ENCODE data around the gene SCGB1D1.
"Not testable (repeated sequence)": the region's sequence is repeated elsewhere in the genome, so short reads cannot be mapped to it uniquely, and the experiment has no call there.

The SCGB1D1 gene

GRCh38 chr11:62169448-62169847 is 20.6 kb upstream of the SCGB1D1 start:
- DNase-seq = no peak

- no peak for DNase-seq
These were observed 20.1 kb upstream of the SCGB1D1 start for GRCh38 chr11:62169935-62170334.

- peak; percentile 94 for DNase-seq
These were observed 18.7 kb upstream of the SCGB1D1 start for GRCh38 chr11:62171261-62171723.

GRCh38 chr11:62172294-62172693 is 17.7 kb upstream of the SCGB1D1 start:
- DNase-seq = no peak

GRCh38 chr11:62176766-62177165 is 13.2 kb upstream of the SCGB1D1 start:
- no peak for DNase-seq

- no peak for DNase-seq
These were observed 10.0 kb upstream of the SCGB1D1 start for GRCh38 chr11:62179995-62180394.

- no peak for DNase-seq
These were observed 8.9 kb upstream of the SCGB1D1 start for GRCh38 chr11:62181097-62181496.

GRCh38 chr11:62182147-62182891 is 7.7 kb upstream of the SCGB1D1 start:
- DNase-seq = no peak

GRCh38 chr11:62186195-62186594 is 3.8 kb upstream of the SCGB1D1 start:
- DNase-seq = peak; percentile 32

GRCh38 chr11:62193952-62194351 is 3.9 kb downstream of the SCGB1D1 start:
- DNase-seq = no peak

GRCh38 chr11:62195010-62195409 is 5.0 kb downstream of the SCGB1D1 start:
- not testable (repeated sequence) for DNase-seq

GRCh38 chr11:62195945-62196344 is 5.9 kb downstream of the SCGB1D1 start:
- DNase-seq = no peak

GRCh38 chr11:62197400-62197799 is 7.4 kb downstream of the SCGB1D1 start:
- not testable (repeated sequence) for DNase-seq

- no peak for DNase-seq
These were observed 11.4 kb downstream of the SCGB1D1 start for GRCh38 chr11:62201376-62201775.

- no peak for DNase-seq
These were observed 12.9 kb downstream of the SCGB1D1 start for GRCh38 chr11:62202910-62203309.

GRCh38 chr11:62204430-62204829 is 14.4 kb downstream of the SCGB1D1 start:
- no peak for DNase-seq

GRCh38 chr11:62205441-62205840 is 15.4 kb downstream of the SCGB1D1 start:
- DNase-seq = no peak

- DNase-seq = not testable (repeated sequence)
These were observed 16.5 kb downstream of the SCGB1D1 start for GRCh38 chr11:62206276-62207066.

- DNase-seq = peak; percentile 6
These were observed 18.7 kb downstream of the SCGB1D1 start for GRCh38 chr11:62208785-62209144.

- peak; percentile 6 for DNase-seq
These were observed 27.3 kb downstream of the SCGB1D1 start for GRCh38 chr11:62217191-62217748.

GRCh38 chr11:62221498-62221897 is 31.5 kb downstream of the SCGB1D1 start:
- no peak for DNase-seq

- DNase-seq = no peak
These were observed 33.1 kb downstream of the SCGB1D1 start for GRCh38 chr11:62223095-62223494.

GRCh38 chr11:62233730-62234129 is 43.7 kb downstream of the SCGB1D1 start:
- DNase-seq = no peak

GRCh38 chr11:62236187-62236586 is 46.2 kb downstream of the SCGB1D1 start:
- no peak for DNase-seq

Data from NCI-H510A treated with DMSO at 0.1 percent for 48 hours (cell line).